DMS79 treated with DMSO at 0.1 percent for 48 hours (cell line): ENCODE data around the gene LMF2.
"Not testable (repeated sequence)": the region's sequence is repeated elsewhere in the genome, so short reads cannot be mapped to it uniquely, and the experiment has no call there.

ENCODE experiments used
- DNase-seq: peaks from one replicate; lab custom pipeline; 2025; lab: John Stamatoyannopoulos, UW

LMF2 gene

GRCh38 chr22:50523458-50523805, 15.9 kb upstream of the LMF2 start:
- DNase-seq = no peak

- no peak for DNase-seq
Measured at GRCh38 chr22:50522806-50523438, 15.4 kb upstream of the LMF2 start.

- DNase-seq = no peak
Measured at GRCh38 chr22:50522208-50522805, 14.8 kb upstream of the LMF2 start.

- DNase-seq = no peak
Measured at GRCh38 chr22:50521710-50522109, 14.2 kb upstream of the LMF2 start.

- DNase-seq = no peak
Measured at GRCh38 chr22:50520826-50521453, 13.4 kb upstream of the LMF2 start.

GRCh38 chr22:50520184-50520583, 12.7 kb upstream of the LMF2 start:
- not testable (repeated sequence) for DNase-seq

- DNase-seq = no peak
Measured at GRCh38 chr22:50519151-50519550, 11.6 kb upstream of the LMF2 start.

GRCh38 chr22:50518606-50519005, 11.1 kb upstream of the LMF2 start:
- no peak for DNase-seq

GRCh38 chr22:50517495-50518260, 10.2 kb upstream of the LMF2 start:
- no peak for DNase-seq

- no peak for DNase-seq
Measured at GRCh38 chr22:50516891-50517290, 9.4 kb upstream of the LMF2 start.

- no peak for DNase-seq
Measured at GRCh38 chr22:50516068-50516467, 8.6 kb upstream of the LMF2 start.

GRCh38 chr22:50513175-50513574, 5.7 kb upstream of the LMF2 start:
- DNase-seq = no peak

GRCh38 chr22:50508897-50509296, 1.4 kb upstream of the LMF2 start:
- no peak for DNase-seq

- peak; percentile 70 for DNase-seq
Measured at GRCh38 chr22:50507991-50508884, 736 bp upstream of the LMF2 start, which contains the start of gene NCAPH2. NCAPH2 (plus strand) TSS chr22:50508224; CDS start chr22:50508338, 114 bp downstream.

- DNase-seq = no peak
Measured at GRCh38 chr22:50506611-50507420, 686 bp downstream of the LMF2 start.

- no peak for DNase-seq
Measured at GRCh38 chr22:50505776-50506610, 1.5 kb downstream of the LMF2 start.

- no peak for DNase-seq
Measured at GRCh38 chr22:50505276-50505775, 2.2 kb downstream of the LMF2 start.

- DNase-seq = no peak
Measured at GRCh38 chr22:50504369-50505211, 2.9 kb downstream of the LMF2 start.
